Endothelial cell of umbilical vein (primary cell): ENCODE data around the gene SRRM4. TPM values are rescaled to one million over a fixed set of nuclear protein-coding genes. Genes with fewer than 3 reads are reported as not detected.

Experiments used
- BruUV-seq: library from RNA; stranded (reverse); fragments of 400-500 nt; replicated peaks from 2 replicates; lab custom pipeline; 2021; lab: Mats Ljungman, UMichigan
- CTCF ChIA-PET: fragments of 300-600, 350-600 bp; sonication (Branson Sonifier 250); formaldehyde crosslinking; loops from one replicate; lab custom pipeline; 2021; ENCODE audit warnings: antibody characterized with exemption, inconsistent platforms; lab: Charles Lee
- POLR2A ChIA-PET: fragments of 300-600, 350-600 bp; sonication (Branson Sonifier 250); formaldehyde crosslinking; loops from one replicate; lab custom pipeline; 2021; ENCODE audit warnings: antibody characterized with exemption, inconsistent platforms; lab: Charles Lee
- DNase-seq: peaks from one replicate; pipeline ENCODE4 v3.0.0-alpha.2; 2011; ENCODE audit warnings: low read depth, low spot score
- FAIRE-seq: peaks from 2 replicates; lab custom pipeline; 2011; peaks lifted over from hg19 to GRCh38; lab: Jason Lieb, UNC
- H2AFZ ChIP-seq: 2 replicates; pipeline ENCODE4 v1.6.0; 2012; ENCODE audit warnings: low read depth, low read length, control low read depth, inconsistent platforms
- H3K27ac ChIP-seq: 2 replicates; pipeline ENCODE4 v1.5.1; 2011; ENCODE audit warnings: low read depth, mild to moderate bottlenecking, control low read depth, low read length, moderate library complexity; ENCODE audit not compliant: insufficient read depth
- H3K27me3 ChIP-seq, 2 experiments: 2 replicates each; pipeline versions ENCODE4 v1.6.0 to v1.6.1; 2011; ENCODE audit warnings: low read length in 2 of 2, mixed read lengths in 1 of 2; ENCODE audit not compliant: control insufficient read depth in 2 of 2, insufficient read depth in 2 of 2
- H3K36me3 ChIP-seq, 2 experiments: 2 replicates in 1 of 2; 3 replicates in 1 of 2; pipeline ENCODE4 v1.5.1; 2011; ENCODE audit warnings: low read length in 2 of 2, mild to moderate bottlenecking in 1 of 2, moderate library complexity in 1 of 2; ENCODE audit not compliant: control insufficient read depth in 2 of 2, insufficient read depth in 2 of 2; ENCODE audit errors: extremely low read depth in 1 of 2
- H3K4me1 ChIP-seq: 3 replicates; pipeline ENCODE4 v1.5.1; 2011; ENCODE audit warnings: mild to moderate bottlenecking, low read length; ENCODE audit not compliant: control insufficient read depth, insufficient read depth; ENCODE audit errors: extremely low read depth
- H3K4me2 ChIP-seq: 2 replicates; pipeline ENCODE4 v1.6.1; 2011; ENCODE audit warnings: low read length, control low read depth, mixed read lengths; ENCODE audit not compliant: insufficient read depth
- H3K4me3 ChIP-seq, 3 experiments: fragments of 200-600 bp in 1 of 3; sonication (generic), shearing (Covaris generic) in 1 of 3; replicated peaks in 1 of 3; 2 replicates each; pipeline ENCODE4 v1.5.1; 2011 to 2016; ENCODE audit warnings: control low read depth in 3 of 3, low read length in 3 of 3, mild to moderate bottlenecking in 2 of 3, inconsistent platforms in 1 of 3, low read depth in 1 of 3, moderate library complexity in 1 of 3; ENCODE audit not compliant: insufficient read depth in 1 of 3
- H3K79me2 ChIP-seq: 2 replicates; pipeline ENCODE4 v1.6.0; 2012; ENCODE audit warnings: low read length, inconsistent platforms; ENCODE audit not compliant: control insufficient read depth, insufficient read depth
- H3K9ac ChIP-seq: replicated peaks from 2 replicates; pipeline ENCODE3; 2011; ENCODE audit warnings: low read length, control low read depth; ENCODE audit not compliant: insufficient read depth; ENCODE audit errors: extremely low read depth
- H3K9me1 ChIP-seq: replicated peaks from 3 replicates; pipeline ENCODE4 v1.6.0; 2011; ENCODE audit warnings: mild to moderate bottlenecking, low read length; ENCODE audit not compliant: control insufficient read depth, insufficient read depth; ENCODE audit errors: extremely low read depth
- H3K9me3 ChIP-seq: replicated peaks from 2 replicates; pipeline ENCODE4 v1.5.1; 2012; ENCODE audit warnings: low read length, inconsistent platforms; ENCODE audit not compliant: control insufficient read depth, insufficient read depth
- H4K20me1 ChIP-seq: replicated peaks from 2 replicates; pipeline ENCODE3; 2011; ENCODE audit warnings: mild to moderate bottlenecking, low read length; ENCODE audit not compliant: control insufficient read depth, insufficient read depth; ENCODE audit errors: extremely low read depth
- CTCF ChIP-seq, 2 donors: IDR thresholded peaks; 1 replicate in 1 of 2; 2 replicates in 1 of 2; pipeline ENCODE4 v1.5.1; 2011; ENCODE audit warnings: low read length in 2 of 2, mild to moderate bottlenecking in 2 of 2, moderate library complexity in 2 of 2, control low read depth in 1 of 2, inconsistent platforms in 1 of 2, low read depth in 1 of 2; ENCODE audit not compliant: insufficient read depth in 1 of 2; ENCODE audit errors: extremely low read depth in 1 of 2
- EZH2 ChIP-seq: IDR thresholded peaks from 2 replicates; pipeline ENCODE4 v1.6.1; 2012; ENCODE audit warnings: borderline replicate concordance, low read depth, mild to moderate bottlenecking, moderate library complexity, low read length, inconsistent platforms; ENCODE audit not compliant: severe bottlenecking
- FOS ChIP-seq: IDR thresholded peaks from 2 replicates; pipeline ENCODE4 v1.6.1; 2011; ENCODE audit warnings: mild to moderate bottlenecking, low read length, moderate library complexity, borderline replicate concordance; ENCODE audit not compliant: insufficient read depth
- GATA2 ChIP-seq: IDR thresholded peaks from 2 replicates; pipeline ENCODE4 v1.7.0; 2011; ENCODE audit warnings: low read depth, mild to moderate bottlenecking, moderate library complexity, mixed read lengths, low read length; ENCODE audit not compliant: insufficient read length, insufficient read depth
- JUN ChIP-seq: IDR thresholded peaks from 2 replicates; pipeline ENCODE4 v1.6.1; 2011; ENCODE audit warnings: borderline replicate concordance, low read depth; ENCODE audit not compliant: insufficient read length, insufficient read depth
- MYC ChIP-seq: IDR thresholded peaks from one replicate; pipeline ENCODE4 v1.6.1; 2011; ENCODE audit warnings: mild to moderate bottlenecking, low read depth, low read length
- POLR2A ChIP-seq: IDR thresholded peaks from 2 replicates; pipeline ENCODE4 v1.6.1; 2012; ENCODE audit warnings: low read depth, mild to moderate bottlenecking, control low read depth, low read length
- POLR2AphosphoS5 ChIP-seq: IDR thresholded peaks from 2 replicates; pipeline ENCODE4 v1.6.1; 2012; ENCODE audit warnings: low read depth, mild to moderate bottlenecking, control low read depth, low read length, moderate library complexity; ENCODE audit not compliant: insufficient read depth
- dilution Hi-C: fragments of 300-500 bp; cut with MboI; formaldehyde crosslinking; loops from one replicate; pipeline ENCODE4 v1.15.0; 2019; ENCODE audit warnings: low sequenced_read_pairs; ENCODE audit not compliant: extremely low pct_ligation_motif_present
- intact Hi-C: fragments of 100-400 bp; cut with micrococcal nuclease; formaldehyde crosslinking; loops from one replicate; pipeline ENCODE4 v1.10.0; 2022
- polyA plus RNA-seq, 4 experiments: library from polyadenylated mRNA; depleted of rRNA in 3 of 4; stranded (reverse) in 3 of 4; unstranded in 1 of 4; fragments of >200 nt; gene quantifications; 2 replicates each; pipeline versions ENCODE4 v1.2.1 to v1.2.3, GENCODE V29; 2011 to 2012; ENCODE audit warnings: missing spikeins in 1 of 4
- total RNA-seq: library from RNA; stranded (reverse); gene quantifications from 2 replicates; pipeline ENCODE4 v1.2.3, GENCODE V29; 2021
- TF ChIP-seq, protein P1 (sequence below): IDR thresholded peaks from 2 replicates; pipeline ENCODE4 v1.6.1; 2011; ENCODE audit not compliant: insufficient read depth, insufficient read length

The SRRM4 gene
- total and polyA plus RNA-seq, 2 donors (not counting 3 experiments of a cell fraction or from before 2014, with no cell fraction given): not detected

DNA sequence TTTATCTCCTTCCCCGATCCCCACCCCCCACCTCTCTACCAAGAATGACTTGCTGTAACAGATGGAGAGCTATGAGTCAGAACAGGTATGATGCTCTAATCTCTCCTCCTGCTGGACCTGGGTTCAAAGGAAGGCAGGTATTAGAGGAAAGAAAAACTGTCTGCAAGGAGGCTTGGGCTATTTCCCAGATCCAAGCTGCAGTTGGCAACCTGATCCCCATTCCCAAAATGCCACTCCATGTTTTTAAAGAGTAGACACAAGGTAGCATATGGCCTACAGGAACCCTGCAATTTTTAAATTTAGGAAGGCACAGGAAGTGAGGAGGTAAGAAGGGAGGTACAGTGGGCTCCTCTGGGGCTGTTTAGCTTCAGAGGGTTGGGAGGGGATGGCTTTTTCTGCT is 33.0 kb downstream of the SRRM4 start:
- no peaks in the 10 kb centered on the region for H3K4me1 ChIP-seq
- H4K20me1 ChIP-seq: no peaks in the 10 kb centered on the region
- TF ChIP-seq JUN (no peak), POLR2AphosphoS5 (no peak), MYC (no peak), GATA2 (no peak), FOS (no peak), POLR2A (no peak), EZH2 (no peak), CTCF (IDR thresholded peaks at IDR 0.05; ENCODE audit: extremely low read depth in 1 of 2, insufficient read depth in 1 of 2, low read depth in 1 of 2, low read length in 2 of 2) (no peak)
- TF ChIP-seq, protein P1, sequence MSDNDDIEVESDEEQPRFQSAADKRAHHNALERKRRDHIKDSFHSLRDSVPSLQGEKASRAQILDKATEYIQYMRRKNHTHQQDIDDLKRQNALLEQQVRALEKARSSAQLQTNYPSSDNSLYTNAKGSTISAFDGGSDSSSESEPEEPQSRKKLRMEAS: no peak
- POLR2A ChIA-PET: no interaction called here
- H3K9me1 ChIP-seq: no peaks in the 10 kb centered on the region
- no peak overlapping the region for H2AFZ ChIP-seq
- CTCF ChIA-PET: no interaction called here
- H3K9me3 ChIP-seq: peaks cover 7% of the 10 kb centered on the region
- H3K4me2 ChIP-seq: no peak overlapping the region
- BruUV-seq: no TSS peak
- no peaks in the 10 kb centered on the region for H3K79me2 ChIP-seq
- H3K9ac ChIP-seq: no peak overlapping the region
- no peaks in the 10 kb centered on the region for H3K36me3 ChIP-seq
- dilution Hi-C loops (no loop called here), intact Hi-C loops (no loop called here)
- no peak overlapping the region for H3K27ac ChIP-seq
- DNase-seq (no peak), FAIRE-seq (no peak)
- H3K27me3 ChIP-seq: no peaks in the 10 kb centered on the region
- H3K4me3 ChIP-seq: no peak overlapping the region
